HG03039 (cell line): ENCODE results near the gene CEP104.
"Not testable (repeated sequence)": the region's sequence is repeated elsewhere in the genome, so short reads cannot be mapped to it uniquely, and the experiment has no call there.

ENCODE experiments used
- ATAC-seq: cut with Tn5 transposase; IDR thresholded peaks from one replicate; pipeline ENCODE4 v1.9.1; 2021; ENCODE audit warnings: mild to moderate bottlenecking, moderate library complexity; ENCODE audit not compliant: unreplicated experiment

Gene CEP104

GRCh38 chr1:3828391-3828790, 28.6 kb downstream of the CEP104 start:
- no peak for ATAC-seq

DNA sequence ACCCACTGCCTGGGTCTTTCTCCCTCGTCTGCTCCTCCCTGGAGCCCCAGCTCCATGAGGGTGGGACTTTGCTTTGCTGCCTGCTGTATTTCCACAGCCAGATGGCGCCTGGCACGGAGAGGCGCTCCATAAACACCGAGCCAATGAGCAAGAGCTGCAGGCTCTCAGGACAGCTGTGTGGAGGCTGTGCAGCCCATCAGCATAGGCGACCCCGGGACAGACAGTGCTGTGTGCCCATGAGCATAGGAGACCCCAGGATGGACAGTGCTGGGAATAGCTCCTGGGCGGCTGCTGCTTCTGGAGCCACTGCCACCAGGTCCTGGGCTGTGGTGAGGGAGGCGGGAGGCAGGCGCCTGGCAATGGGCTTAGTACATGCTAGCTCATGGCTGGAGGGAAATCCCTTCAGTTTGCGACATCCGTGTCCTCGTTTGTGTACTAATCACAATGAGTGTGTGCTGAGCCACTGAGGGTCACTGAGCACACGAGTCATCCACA, 29.2 kb downstream of the CEP104 start:
- no peak for ATAC-seq

DNA sequence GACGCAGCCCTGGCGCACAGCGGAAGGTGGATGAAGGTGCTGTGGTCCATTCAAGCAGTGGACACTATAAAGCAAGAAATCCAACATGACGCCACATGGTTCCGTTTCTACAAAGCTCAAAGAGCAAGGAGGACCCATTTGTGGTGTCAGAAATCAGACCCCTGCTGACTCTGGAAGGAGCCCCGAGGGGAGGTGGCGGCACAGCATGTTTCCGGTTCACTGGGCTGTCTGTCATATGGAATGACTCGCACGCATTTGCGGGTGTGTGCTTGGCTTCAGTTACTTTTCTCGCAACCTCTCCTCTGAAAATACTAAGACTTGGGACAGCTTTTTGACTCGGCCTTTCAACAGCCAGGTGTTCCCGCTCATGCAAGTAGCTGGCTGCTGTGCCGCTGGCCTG, 31.7 kb downstream of the CEP104 start:
- ATAC-seq = no peak

GRCh38 chr1:3824650-3825049, 32.4 kb downstream of the CEP104 start:
- no peak for ATAC-seq

DNA sequence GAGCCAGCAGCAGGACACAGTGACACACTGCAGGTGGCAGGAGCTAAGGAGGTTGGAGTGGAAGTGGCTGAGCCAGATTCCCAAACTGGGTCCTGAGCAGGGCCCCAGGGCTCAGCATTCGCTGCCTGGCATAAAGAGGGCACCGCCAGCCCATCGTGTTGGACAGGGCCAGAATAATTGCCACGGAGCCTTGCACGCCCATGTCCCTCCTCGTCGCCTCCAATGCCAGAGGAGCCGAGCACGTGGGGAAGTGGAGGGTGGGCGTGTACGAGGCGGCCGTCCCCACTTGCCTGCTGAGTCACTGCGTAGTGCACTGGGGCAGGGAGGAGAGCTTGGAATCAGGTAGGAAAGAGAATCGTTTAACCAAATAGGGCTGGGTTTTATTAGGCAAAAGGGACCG, 34.6 kb downstream of the CEP104 start:
- ATAC-seq = no peak

DNA sequence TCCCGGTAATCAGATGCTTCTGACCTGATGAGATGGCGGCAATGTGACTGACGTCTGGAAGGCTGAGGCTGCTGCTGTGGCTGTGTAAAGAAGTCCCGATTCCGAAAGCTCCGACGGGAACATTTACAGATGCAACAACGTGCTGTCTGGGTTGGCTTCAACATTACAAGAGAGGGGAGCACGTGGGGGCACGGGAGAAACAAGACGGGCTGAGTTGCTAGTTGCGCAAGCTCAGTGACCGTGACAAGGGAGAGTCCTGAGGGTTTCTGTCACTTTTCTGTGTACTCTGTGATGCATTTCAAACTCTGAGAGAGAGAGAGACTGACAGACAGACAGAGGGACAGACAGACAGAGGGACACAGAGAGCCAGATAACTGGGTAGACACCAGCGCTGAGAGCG, 35.1 kb downstream of the CEP104 start:
- no peak for ATAC-seq

DNA sequence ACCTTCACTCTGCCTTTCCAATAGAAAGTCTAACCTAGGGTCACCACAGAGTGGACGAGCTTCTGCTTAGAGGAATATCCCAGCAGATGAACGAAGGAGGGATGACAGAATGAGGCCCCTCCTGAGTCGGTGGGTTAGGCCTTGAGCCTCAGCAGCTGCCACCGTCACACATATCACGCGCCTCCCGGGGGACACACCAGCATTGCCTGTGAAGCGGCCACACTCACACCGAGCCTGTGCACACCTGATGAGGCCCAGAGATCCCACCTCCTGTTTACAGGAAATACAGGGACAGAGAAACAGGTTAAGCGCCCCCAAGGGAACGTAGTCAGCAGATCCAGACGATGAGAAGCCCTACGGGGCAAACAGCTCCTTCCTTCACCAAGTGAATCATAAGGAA, 35.6 kb downstream of the CEP104 start:
- no peak for ATAC-seq

DNA sequence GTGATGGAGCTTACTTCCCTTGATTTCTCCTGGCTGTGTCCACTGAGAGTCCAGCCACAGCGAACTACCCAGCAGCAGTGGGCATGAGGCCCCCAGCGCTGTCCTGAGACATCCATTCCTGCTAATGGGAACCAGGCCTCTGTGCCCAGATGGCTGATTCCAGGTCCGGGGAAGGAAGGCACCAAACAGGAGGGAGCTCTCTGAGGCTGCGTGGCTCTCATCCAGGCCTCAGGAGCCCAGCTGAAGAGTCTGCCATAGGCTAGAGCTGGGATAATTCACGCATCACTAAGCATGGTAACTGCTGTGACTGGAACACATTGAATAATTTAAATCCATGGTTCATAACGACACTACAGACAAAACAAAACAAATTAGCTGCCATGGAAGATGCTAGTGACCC, 36.0 kb downstream of the CEP104 start:
- no peak for ATAC-seq

- no peak for ATAC-seq
These were observed 36.7 kb downstream of the CEP104 start for GRCh38 chr1:3820316-3820715.

- ATAC-seq = no peak
These were observed 37.2 kb downstream of the CEP104 start for GRCh38 chr1:3819771-3820200.

DNA sequence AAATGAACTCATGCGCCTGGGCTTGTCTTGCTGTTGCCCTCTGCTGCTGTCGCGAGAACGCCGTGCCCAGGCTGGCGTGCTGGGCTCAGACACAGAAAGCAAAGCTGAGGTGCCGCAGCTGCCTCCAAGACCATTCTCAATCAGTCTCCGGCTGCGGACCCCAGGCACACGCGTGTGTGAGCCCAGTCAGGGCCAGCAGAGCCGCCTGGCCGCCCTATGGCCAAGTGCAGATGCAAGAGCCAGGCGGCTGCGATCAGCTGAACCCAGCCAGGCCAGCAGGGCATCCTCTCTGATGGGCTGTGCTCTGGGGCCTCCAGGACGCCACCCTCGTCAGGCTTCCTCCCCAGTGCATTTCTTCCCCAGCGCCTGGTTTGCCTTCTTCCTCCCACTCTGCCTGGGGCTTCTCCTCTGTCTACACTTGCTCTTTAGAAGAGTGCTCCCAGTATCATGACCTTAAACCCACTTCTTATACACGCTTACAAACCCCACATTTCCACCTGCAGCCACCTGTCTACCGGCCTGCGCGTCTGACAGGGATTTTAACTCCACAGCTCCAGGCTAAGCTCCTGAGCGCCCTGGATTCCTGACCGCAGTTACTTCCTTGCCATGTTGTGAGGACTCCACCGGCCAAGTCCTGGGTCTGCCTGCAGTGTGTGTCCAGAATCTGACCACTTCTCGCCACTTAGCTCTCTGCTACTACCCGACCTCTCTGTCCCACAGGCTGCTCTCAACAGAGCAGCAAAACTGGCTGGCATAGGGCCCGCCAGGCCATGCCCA, 39.0 kb downstream of the CEP104 start:
- no peak for ATAC-seq

- no peak for ATAC-seq
These were observed 39.8 kb downstream of the CEP104 start for GRCh38 chr1:3817138-3817740.

- no peak for ATAC-seq
These were observed 40.5 kb downstream of the CEP104 start for GRCh38 chr1:3816331-3817137.

- ATAC-seq = no peak
These were observed 42.0 kb downstream of the CEP104 start for GRCh38 chr1:3814771-3815561.

- ATAC-seq = no peak
These were observed 42.9 kb downstream of the CEP104 start for GRCh38 chr1:3814065-3814464.

- ATAC-seq = no peak
These were observed 45.5 kb downstream of the CEP104 start for GRCh38 chr1:3811595-3811911.

DNA sequence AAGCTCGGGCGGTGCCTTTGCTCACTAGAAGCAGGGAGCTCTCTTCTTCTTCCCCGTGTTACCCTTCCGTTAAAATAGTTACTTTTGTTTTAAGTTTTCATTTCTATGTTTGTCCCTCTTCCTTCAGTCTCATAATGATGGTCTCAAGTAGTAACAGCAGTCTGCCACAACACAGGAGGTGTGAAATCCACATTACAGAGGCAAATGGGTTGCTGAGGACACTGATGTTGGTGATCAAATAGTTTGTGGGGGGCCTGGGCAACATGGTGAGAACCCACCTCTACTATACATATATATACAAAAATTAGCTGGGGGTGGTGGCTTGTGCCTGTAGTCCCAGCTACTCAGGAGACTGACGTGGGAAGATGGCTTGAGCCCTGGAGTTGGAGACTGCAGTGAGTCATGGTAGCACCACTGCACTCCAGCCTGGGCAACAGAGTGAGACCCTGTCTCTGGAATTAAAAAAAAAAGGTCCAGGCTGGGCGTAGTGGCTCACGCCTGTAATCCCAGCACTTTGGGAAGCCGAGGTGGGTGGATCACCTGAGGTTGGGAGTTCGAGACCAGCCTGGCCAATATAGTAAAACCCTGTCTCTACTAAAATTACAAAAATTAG, 46.8 kb downstream of the CEP104 start:
- ATAC-seq = not testable (repeated sequence)

DNA sequence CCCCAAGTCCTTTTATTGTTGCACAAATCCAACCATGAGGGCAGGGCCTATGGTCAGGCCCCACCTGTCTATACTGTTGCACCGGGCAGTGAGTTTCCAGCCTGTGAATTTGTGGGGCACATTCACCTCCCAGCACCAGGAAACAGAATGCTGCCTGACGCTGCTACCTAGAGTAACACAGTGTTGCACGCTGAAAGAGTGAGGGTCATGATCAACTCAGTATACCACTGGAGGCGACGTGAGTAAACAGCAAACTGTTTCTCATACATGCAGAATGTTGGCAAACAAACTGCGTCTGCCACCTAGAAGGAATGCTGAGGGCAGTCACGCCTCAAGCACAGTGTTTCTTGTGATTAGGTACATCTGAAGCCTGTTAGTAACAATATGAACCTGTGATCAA, 47.3 kb downstream of the CEP104 start:
- ATAC-seq = no peak

DNA sequence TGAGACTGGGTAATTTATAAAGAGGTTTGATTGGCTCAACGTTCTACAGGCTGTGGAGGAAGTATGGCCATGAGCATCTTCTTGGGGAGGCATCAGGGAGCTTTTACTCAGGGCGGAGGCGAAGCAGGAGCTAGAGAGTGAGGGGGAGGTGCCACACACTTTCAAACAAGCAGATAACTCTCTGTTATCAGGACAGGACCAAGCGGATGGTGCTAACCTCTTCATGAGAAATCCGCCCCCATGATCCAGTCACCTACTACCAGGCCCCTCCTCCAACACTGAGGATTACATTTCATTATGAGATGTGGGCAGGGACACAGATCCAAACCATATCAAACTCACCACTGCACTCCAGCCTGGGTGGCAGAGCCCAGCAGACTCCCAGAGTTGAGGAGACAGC, 49.2 kb downstream of the CEP104 start:
- no peak for ATAC-seq

GRCh38 chr1:3805038-3805437, 52.0 kb downstream of the CEP104 start:
- ATAC-seq = no peak

- not testable (repeated sequence) for ATAC-seq
These were observed 52.4 kb downstream of the CEP104 start for GRCh38 chr1:3804627-3804944.
